Loucy (cell line): ENCODE results near the gene CD19.

ENCODE experiments used
- H2AFZ ChIP-seq: fragments of 200-600 bp; sonication (generic); 2 replicates; pipeline ENCODE4 v1.6.0; 2016; ENCODE audit warnings: antibody characterized with exemption, mild to moderate bottlenecking, low read length, moderate library complexity
- H3F3A ChIP-seq: fragments of 200-600 bp; 2 replicates; pipeline ENCODE4 v1.6.0; 2016; ENCODE audit warnings: antibody characterized with exemption, low read depth, mild to moderate bottlenecking
- H3K27me3 ChIP-seq: fragments of 200-600 bp; sonication (generic); 2 replicates; pipeline ENCODE4 v1.6.1; 2014; ENCODE audit warnings: low read length, mild to moderate bottlenecking; ENCODE audit not compliant: insufficient read depth, poor library complexity, severe bottlenecking
- H3K36me3 ChIP-seq: fragments of 200-600 bp; sonication (generic); 2 replicates; pipeline ENCODE4 v1.6.1; 2016; ENCODE audit warnings: low read length; ENCODE audit not compliant: insufficient read depth
- H3K4me1 ChIP-seq: fragments of 200-600 bp; sonication (generic); 2 replicates; pipeline ENCODE4 v1.5.1; 2014; ENCODE audit warnings: low read length, mild to moderate bottlenecking; ENCODE audit not compliant: insufficient read depth, poor library complexity, severe bottlenecking
- H3K4me2 ChIP-seq: fragments of 200-600 bp; sonication (generic); 2 replicates; pipeline ENCODE4 v1.6.0; 2014; ENCODE audit warnings: antibody characterized with exemption, low read length, low read depth, mild to moderate bottlenecking; ENCODE audit not compliant: poor library complexity, severe bottlenecking
- H3K4me3 ChIP-seq: fragments of 200-600 bp; sonication (generic); 2 replicates; pipeline ENCODE4 v1.5.1; 2014; ENCODE audit warnings: low read length, mild to moderate bottlenecking, mixed read lengths; ENCODE audit not compliant: poor library complexity, severe bottlenecking
- H3K79me2 ChIP-seq: fragments of 200-600 bp; sonication (generic); 2 replicates; pipeline ENCODE4 v1.6.1; 2014; ENCODE audit warnings: low read length; ENCODE audit not compliant: insufficient read depth
- H3K9ac ChIP-seq: fragments of 200-600 bp; sonication (generic); 2 replicates; pipeline ENCODE4 v1.6.0; 2014; ENCODE audit warnings: mild to moderate bottlenecking, low read depth, low read length, moderate library complexity; ENCODE audit not compliant: poor library complexity, severe bottlenecking
- H3K9me2 ChIP-seq: fragments of 200-600 bp; sonication (generic); replicated peaks from 2 replicates; pipeline ENCODE4 v1.6.1; 2016; ENCODE audit warnings: low read depth, low read length, mixed read lengths
- H3K9me3 ChIP-seq: fragments of 200-600 bp; sonication (generic); 2 replicates; pipeline ENCODE4 v1.6.1; 2014; ENCODE audit warnings: mild to moderate bottlenecking, antibody characterized with exemption, low read length, low read depth; ENCODE audit not compliant: insufficient read depth
- H4K20me1 ChIP-seq: fragments of 200-600 bp; sonication (generic); 2 replicates; pipeline ENCODE4 v1.6.0; 2014; ENCODE audit warnings: antibody characterized with exemption, low read length, mild to moderate bottlenecking; ENCODE audit not compliant: insufficient read depth, poor library complexity, severe bottlenecking
- EZH2phosphoT487 ChIP-seq: fragments of 200-600 bp; IDR thresholded peaks from 2 replicates; pipeline ENCODE4 v1.6.1; 2018; ENCODE audit warnings: antibody characterized with exemption, mild to moderate bottlenecking, moderate library complexity, borderline replicate concordance
- TF ChIP-seq, protein P1 (sequence below): fragments of 200-600 bp; sonication (generic); conservative IDR thresholded peaks from 2 replicates; pipeline ENCODE4 v1.5.1; 2014; ENCODE audit warnings: mild to moderate bottlenecking, antibody characterized with exemption, low read length

The CD19 gene

DNA sequence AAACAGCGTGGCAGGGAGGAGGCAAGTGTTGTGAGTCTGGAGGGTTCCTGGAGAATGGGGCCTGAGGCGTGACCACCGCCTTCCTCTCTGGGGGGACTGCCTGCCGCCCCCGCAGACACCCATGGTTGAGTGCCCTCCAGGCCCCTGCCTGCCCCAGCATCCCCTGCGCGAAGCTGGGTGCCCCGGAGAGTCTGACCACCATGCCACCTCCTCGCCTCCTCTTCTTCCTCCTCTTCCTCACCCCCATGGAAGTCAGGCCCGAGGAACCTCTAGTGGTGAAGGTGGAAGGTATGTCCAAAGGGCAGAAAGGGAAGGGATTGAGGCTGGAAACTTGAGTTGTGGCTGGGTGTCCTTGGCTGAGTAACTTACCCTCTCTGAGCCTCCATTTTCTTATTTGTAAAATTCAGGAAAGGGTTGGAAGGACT, at the start of gene CD19:
TSS of gene CD19 (plus strand) at position 171 of the 425 bp plus-strand sequence. CDS start at position 201, 30 bp downstream.
- Histone ChIP-seq H3K9me3 (no peaks in the 10 kb centered on the region), H3K79me2 (no peaks in the 10 kb centered on the region), H3K27me3 (no peaks in the 10 kb centered on the region), H4K20me1 (no peaks in the 10 kb centered on the region), H3K4me1 (peaks cover 29% of the 10 kb centered on the region), H2AFZ (peak within 1 kb of the TSS; percentile 26), H3K4me2 (peak within 1 kb of the TSS; percentile 66), H3K9me2 (no peaks in the 10 kb centered on the region), H3F3A (peaks cover 9% of the 10 kb centered on the region; the same call in 1 of the 2 replicates), H3K36me3 (no peaks in the 10 kb centered on the region), H3K9ac (peak within 1 kb of the TSS; percentile 70), H3K4me3 (peak within 1 kb of the TSS; percentile 26)
- TF ChIP-seq, protein P1, sequence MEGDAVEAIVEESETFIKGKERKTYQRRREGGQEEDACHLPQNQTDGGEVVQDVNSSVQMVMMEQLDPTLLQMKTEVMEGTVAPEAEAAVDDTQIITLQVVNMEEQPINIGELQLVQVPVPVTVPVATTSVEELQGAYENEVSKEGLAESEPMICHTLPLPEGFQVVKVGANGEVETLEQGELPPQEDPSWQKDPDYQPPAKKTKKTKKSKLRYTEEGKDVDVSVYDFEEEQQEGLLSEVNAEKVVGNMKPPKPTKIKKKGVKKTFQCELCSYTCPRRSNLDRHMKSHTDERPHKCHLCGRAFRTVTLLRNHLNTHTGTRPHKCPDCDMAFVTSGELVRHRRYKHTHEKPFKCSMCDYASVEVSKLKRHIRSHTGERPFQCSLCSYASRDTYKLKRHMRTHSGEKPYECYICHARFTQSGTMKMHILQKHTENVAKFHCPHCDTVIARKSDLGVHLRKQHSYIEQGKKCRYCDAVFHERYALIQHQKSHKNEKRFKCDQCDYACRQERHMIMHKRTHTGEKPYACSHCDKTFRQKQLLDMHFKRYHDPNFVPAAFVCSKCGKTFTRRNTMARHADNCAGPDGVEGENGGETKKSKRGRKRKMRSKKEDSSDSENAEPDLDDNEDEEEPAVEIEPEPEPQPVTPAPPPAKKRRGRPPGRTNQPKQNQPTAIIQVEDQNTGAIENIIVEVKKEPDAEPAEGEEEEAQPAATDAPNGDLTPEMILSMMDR = no peak
- no peak for TF ChIP-seq EZH2phosphoT487

DNA sequence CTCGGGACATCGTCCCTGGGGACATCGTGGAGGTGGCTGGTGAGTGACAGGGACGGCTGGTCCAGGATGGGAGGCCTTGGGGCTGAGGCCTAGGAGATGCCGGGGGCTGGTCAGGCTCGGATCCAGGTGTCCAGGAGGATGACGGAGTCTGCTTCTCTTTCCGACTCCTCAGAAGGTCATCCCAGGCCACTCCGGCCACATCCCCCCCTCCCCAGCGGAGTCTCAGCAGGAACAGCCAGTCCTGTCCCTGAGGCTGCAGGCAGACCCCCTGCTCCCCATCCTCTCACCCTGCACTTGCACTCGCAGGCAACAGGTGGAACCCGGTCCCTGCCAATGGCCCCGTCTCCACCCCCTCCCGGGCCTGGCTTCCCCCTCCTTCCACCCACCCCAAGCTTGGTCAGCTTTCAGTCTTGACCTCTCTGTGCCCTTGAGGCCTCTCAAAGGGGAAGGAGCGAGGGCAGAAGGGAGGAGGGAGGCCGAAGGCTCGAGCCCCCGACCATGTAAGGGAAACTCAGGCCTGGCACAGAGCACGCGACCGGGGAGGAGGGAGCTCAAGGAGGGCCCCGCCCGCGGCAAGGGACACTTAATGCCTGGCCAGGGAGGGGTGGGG, 49.1 kb upstream of the CD19 start:
- Histone ChIP-seq H2AFZ (no peak overlapping the region), H3K79me2 (peaks cover 14% of the 10 kb centered on the region), H3K27me3 (no peaks in the 10 kb centered on the region), H3K4me3 (no peak overlapping the region), H3K9me2 (no peaks in the 10 kb centered on the region), H3F3A (no peaks in the 10 kb centered on the region), H3K36me3 (no peaks in the 10 kb centered on the region), H3K4me2 (no peak overlapping the region), H3K9ac (no peak overlapping the region), H4K20me1 (no peaks in the 10 kb centered on the region), H3K4me1 (peaks cover 14% of the 10 kb centered on the region), H3K9me3 (no peaks in the 10 kb centered on the region)
- no peak for TF ChIP-seq EZH2phosphoT487
- TF ChIP-seq, protein P1 = no peak

DNA sequence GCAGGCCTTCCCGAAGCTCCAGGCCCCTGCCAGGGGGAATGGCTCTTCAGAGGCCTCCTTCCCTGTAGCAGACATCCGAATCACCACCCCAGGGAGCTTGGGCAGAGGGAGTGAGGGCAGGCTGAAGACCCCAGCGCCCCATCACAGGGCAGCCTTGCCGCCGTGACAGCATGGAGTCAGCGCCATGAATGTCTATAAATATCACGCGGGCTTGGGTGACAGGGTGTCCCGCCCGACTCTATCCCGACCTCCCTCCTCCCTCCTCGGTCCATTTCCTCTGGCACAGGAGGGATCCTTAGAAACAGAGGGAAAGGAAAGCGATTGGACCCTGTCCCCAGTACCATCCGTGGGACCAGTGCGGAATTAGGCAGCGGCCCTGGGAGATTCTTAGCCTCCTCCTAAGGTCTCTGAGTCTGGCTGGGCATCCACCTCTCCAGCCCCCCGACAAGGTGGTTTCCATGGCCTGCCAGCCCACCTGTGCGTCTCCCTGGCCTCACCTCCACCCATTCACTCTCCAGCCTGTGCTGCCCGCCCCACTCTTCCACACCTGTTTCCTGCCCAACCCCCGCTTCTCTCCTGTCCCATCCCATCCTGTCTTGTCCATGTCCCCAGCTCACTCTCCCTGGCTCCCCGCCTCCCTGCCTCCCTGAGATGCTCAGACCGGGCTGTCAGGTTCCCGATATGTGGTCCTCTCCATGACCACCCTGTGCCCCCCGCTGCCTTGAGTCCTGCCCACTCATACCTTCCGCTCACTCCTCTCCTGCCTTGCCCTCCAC, 48.4 kb upstream of the CD19 start:
- no peak overlapping the region for H3K4me3 ChIP-seq
- H3K36me3 ChIP-seq = no peaks in the 10 kb centered on the region
- H3K27me3 ChIP-seq = no peaks in the 10 kb centered on the region
- H3K9me2 ChIP-seq = no peaks in the 10 kb centered on the region
- no peak overlapping the region for H3K9ac ChIP-seq
- TF ChIP-seq EZH2phosphoT487 = no peak
- TF ChIP-seq, protein P1 = no peak
- H3F3A ChIP-seq = no peaks in the 10 kb centered on the region
- peaks cover 14% of the 10 kb centered on the region for H3K4me1 ChIP-seq
- peaks cover 11% of the 10 kb centered on the region for H3K79me2 ChIP-seq
- H2AFZ ChIP-seq = no peak overlapping the region
- H3K4me2 ChIP-seq = no peak overlapping the region
- H3K9me3 ChIP-seq = no peaks in the 10 kb centered on the region
- H4K20me1 ChIP-seq = no peaks in the 10 kb centered on the region
